ENCODE measurements around the gene LARP1. TPM values are rescaled to one million over a fixed set of nuclear protein-coding genes. Genes with fewer than 3 reads are reported as not detected.

LARP1 gene
- polyA plus RNA-seq, 2 of the 4 experiments (the other 2 are of a cell fraction), result 87.0 to 112 TPM

DNA sequence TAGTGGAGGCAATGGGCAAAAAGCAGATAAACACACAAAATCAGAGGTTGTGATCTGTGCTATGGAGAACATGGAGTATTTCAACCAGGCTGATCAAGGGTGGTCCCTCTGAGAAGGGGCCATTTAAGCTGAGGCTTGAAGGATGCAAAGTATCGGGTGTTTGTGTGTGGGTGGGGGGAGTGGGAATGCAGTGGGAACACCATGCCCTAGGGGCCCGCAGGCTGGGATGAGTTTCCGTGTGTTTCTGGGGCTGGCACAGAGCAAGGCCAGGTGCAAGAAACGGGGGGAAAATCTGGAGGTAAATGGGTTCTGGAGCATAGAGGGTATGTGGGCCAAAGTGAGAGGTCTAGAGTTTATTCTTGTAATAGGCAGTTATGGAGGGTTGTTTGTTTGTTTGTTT lies 13.8 kb upstream of the LARP1 start (continued):
- TF ChIP-seq, protein P1, sequence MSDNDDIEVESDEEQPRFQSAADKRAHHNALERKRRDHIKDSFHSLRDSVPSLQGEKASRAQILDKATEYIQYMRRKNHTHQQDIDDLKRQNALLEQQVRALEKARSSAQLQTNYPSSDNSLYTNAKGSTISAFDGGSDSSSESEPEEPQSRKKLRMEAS (IDR thresholded peaks at IDR 0.05), result no peak

DNA sequence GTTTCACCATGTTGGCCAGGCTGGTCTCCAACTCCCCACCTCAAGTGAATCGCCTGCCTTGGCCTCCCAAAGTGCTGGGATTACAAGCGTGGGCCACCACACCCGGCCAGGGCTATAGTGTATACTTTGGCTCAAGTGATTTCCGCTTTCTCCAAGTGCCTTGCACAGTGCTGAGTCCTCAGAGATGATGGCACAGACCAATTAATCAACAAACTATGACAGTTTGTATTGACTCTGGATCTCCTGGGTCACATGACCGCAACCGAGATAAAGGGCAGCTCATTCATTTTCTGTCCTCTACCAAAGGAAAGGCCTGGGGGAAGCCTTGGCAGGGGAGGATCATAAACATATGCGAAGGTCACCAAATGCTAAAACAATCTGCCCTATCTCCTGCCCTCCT lies 11.4 kb upstream of the LARP1 start:
- no peak overlapping the region for H3K4me2 ChIP-seq
- no peaks in the 10 kb centered on the region for H3K4me1 ChIP-seq
- no peak overlapping the region for H3K4me3 ChIP-seq
- DNase-seq (ENCODE audit: low read depth in 1 of 2, low spot score in 1 of 2), result no peak
- TF ChIP-seq KDM1A (IDR thresholded peaks at IDR 0.05; ENCODE audit: low read depth) (no peak), BHLHE40 (IDR thresholded peaks at IDR 0.05; ENCODE audit: low read depth, low read length) (no peak), GATA3 (IDR thresholded peaks at IDR 0.05; ENCODE audit: borderline replicate concordance) (no peak), ZNF302 (CRISPR knock-in tag; IDR thresholded peaks at IDR 0.05) (no peak), MAFK (IDR thresholded peaks at IDR 0.05; ENCODE audit: partially characterized antibody) (no peak), ESRRA (IDR thresholded peaks at IDR 0.05; ENCODE audit: borderline replicate concordance, low read length) (no peak)
- TF ChIP-seq, protein P2, sequence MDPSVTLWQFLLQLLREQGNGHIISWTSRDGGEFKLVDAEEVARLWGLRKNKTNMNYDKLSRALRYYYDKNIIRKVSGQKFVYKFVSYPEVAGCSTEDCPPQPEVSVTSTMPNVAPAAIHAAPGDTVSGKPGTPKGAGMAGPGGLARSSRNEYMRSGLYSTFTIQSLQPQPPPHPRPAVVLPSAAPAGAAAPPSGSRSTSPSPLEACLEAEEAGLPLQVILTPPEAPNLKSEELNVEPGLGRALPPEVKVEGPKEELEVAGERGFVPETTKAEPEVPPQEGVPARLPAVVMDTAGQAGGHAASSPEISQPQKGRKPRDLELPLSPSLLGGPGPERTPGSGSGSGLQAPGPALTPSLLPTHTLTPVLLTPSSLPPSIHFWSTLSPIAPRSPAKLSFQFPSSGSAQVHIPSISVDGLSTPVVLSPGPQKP (IDR thresholded peaks at IDR 0.05; ENCODE audit: low read depth, low read length), result no peak
- TF ChIP-seq, protein P1 (IDR thresholded peaks at IDR 0.05), result no peak
- TF ChIP-seq, protein P3, sequence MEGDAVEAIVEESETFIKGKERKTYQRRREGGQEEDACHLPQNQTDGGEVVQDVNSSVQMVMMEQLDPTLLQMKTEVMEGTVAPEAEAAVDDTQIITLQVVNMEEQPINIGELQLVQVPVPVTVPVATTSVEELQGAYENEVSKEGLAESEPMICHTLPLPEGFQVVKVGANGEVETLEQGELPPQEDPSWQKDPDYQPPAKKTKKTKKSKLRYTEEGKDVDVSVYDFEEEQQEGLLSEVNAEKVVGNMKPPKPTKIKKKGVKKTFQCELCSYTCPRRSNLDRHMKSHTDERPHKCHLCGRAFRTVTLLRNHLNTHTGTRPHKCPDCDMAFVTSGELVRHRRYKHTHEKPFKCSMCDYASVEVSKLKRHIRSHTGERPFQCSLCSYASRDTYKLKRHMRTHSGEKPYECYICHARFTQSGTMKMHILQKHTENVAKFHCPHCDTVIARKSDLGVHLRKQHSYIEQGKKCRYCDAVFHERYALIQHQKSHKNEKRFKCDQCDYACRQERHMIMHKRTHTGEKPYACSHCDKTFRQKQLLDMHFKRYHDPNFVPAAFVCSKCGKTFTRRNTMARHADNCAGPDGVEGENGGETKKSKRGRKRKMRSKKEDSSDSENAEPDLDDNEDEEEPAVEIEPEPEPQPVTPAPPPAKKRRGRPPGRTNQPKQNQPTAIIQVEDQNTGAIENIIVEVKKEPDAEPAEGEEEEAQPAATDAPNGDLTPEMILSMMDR (IDR thresholded peaks at IDR 0.05), result no peak
- TF ChIP-seq, protein P4, sequence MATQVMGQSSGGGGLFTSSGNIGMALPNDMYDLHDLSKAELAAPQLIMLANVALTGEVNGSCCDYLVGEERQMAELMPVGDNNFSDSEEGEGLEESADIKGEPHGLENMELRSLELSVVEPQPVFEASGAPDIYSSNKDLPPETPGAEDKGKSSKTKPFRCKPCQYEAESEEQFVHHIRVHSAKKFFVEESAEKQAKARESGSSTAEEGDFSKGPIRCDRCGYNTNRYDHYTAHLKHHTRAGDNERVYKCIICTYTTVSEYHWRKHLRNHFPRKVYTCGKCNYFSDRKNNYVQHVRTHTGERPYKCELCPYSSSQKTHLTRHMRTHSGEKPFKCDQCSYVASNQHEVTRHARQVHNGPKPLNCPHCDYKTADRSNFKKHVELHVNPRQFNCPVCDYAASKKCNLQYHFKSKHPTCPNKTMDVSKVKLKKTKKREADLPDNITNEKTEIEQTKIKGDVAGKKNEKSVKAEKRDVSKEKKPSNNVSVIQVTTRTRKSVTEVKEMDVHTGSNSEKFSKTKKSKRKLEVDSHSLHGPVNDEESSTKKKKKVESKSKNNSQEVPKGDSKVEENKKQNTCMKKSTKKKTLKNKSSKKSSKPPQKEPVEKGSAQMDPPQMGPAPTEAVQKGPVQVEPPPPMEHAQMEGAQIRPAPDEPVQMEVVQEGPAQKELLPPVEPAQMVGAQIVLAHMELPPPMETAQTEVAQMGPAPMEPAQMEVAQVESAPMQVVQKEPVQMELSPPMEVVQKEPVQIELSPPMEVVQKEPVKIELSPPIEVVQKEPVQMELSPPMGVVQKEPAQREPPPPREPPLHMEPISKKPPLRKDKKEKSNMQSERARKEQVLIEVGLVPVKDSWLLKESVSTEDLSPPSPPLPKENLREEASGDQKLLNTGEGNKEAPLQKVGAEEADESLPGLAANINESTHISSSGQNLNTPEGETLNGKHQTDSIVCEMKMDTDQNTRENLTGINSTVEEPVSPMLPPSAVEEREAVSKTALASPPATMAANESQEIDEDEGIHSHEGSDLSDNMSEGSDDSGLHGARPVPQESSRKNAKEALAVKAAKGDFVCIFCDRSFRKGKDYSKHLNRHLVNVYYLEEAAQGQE (IDR thresholded peaks at IDR 0.05), result no peak
- FAIRE-seq, result no peak
- ATAC-seq, result no peak
- no peak overlapping the region for H3K27ac ChIP-seq
- H3K9me3 ChIP-seq, result no peaks in the 10 kb centered on the region
- POLR2A ChIA-PET, result no interaction called here
- CTCF ChIA-PET, result interaction anchor here (1.6 kb wide), 1 partner anchor 12 kb away, joined by 4 read pairs; no protein-coding TSS in a partner anchor
- WGBS (ENCODE audit: missing lambda C conversion rate), result 92% methylated on average over 7 of the region's 7 CpGs

DNA sequence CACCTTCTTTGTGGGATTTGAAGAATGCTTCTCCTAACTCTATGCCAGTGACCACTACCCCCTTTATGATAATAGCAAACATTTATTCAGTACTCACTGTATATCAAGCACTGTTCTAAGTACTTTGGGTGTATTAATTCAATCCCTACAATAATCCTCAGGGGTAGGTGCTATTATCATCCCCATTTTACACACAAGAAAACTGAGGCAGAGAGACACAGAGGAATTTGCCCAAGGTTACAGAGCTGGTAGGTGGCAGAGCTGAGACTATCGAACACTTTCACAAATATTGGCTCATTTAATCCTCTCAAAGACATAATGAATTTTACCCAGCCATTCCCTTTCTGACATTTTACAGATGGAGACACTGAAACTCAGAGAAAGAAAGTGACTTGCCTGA lies 9.8 kb upstream of the LARP1 start:
- FAIRE-seq, result no peak

More for the DNA sequence above, 9.8 kb upstream of the LARP1 start:
- WGBS (ENCODE audit: missing lambda C conversion rate), result 92% methylated on average over 1 of the region's 1 CpG
- H3K4me3 ChIP-seq, result no peak overlapping the region
- ATAC-seq, result no peak
- TF ChIP-seq, protein P5, sequence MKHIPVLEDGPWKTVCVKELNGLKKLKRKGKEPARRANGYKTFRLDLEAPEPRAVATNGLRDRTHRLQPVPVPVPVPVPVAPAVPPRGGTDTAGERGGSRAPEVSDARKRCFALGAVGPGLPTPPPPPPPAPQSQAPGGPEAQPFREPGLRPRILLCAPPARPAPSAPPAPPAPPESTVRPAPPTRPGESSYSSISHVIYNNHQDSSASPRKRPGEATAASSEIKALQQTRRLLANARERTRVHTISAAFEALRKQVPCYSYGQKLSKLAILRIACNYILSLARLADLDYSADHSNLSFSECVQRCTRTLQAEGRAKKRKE (CRISPR knock-in tag; IDR thresholded peaks at IDR 0.05; ENCODE audit: low read depth), result no peak
- TF ChIP-seq, protein P6, sequence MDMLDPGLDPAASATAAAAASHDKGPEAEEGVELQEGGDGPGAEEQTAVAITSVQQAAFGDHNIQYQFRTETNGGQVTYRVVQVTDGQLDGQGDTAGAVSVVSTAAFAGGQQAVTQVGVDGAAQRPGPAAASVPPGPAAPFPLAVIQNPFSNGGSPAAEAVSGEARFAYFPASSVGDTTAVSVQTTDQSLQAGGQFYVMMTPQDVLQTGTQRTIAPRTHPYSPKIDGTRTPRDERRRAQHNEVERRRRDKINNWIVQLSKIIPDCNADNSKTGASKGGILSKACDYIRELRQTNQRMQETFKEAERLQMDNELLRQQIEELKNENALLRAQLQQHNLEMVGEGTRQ (IDR thresholded peaks at IDR 0.05), result no peak
- no peak for TF ChIP-seq CBX8 (IDR thresholded peaks at IDR 0.05)
- TF ChIP-seq TFCP2L1 (CRISPR knock-in tag; IDR thresholded peaks at IDR 0.05), result no peak
- no peak for TF ChIP-seq ZSCAN20 (CRISPR knock-in tag; IDR thresholded peaks at IDR 0.05)
- no peak for TF ChIP-seq NFE2L2 (conservative IDR thresholded peaks at IDR 0.05; ENCODE audit: low read length)
- TF ChIP-seq, protein P7, sequence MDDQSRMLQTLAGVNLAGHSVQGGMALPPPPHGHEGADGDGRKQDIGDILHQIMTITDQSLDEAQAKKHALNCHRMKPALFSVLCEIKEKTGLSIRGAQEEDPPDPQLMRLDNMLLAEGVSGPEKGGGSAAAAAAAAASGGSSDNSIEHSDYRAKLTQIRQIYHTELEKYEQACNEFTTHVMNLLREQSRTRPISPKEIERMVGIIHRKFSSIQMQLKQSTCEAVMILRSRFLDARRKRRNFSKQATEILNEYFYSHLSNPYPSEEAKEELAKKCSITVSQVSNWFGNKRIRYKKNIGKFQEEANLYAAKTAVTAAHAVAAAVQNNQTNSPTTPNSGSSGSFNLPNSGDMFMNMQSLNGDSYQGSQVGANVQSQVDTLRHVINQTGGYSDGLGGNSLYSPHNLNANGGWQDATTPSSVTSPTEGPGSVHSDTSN (IDR thresholded peaks at IDR 0.05), result no peak
- no peak for TF ChIP-seq CEBPB (IDR thresholded peaks at IDR 0.05)
- H3K9me3 ChIP-seq, result no peaks in the 10 kb centered on the region
- H3K4me2 ChIP-seq, result no peak overlapping the region
- DNase-seq (ENCODE audit: low read depth in 1 of 2, low spot score in 1 of 2), result no peak
- POLR2A ChIA-PET, result no interaction called here
- no peaks in the 10 kb centered on the region for H3K4me1 ChIP-seq
- CTCF ChIA-PET, result interaction anchor here (1.1 kb wide), 1 partner anchor 45 kb away, joined by 6 read pairs; no protein-coding TSS in a partner anchor
- no peak overlapping the region for H3K27ac ChIP-seq

Measured in A549 (cell line).